A549 (cell line): ENCODE results near the gene GALNT14. TPM values are rescaled to one million over a fixed set of nuclear protein-coding genes. Genes with fewer than 3 reads are reported as not detected.

Source experiments
- ATAC-seq, 2 experiments: fragments of 200-7000 bp in 1 of 2; fragments of >200 bp in 1 of 2; cut with Nextera tagmentation in 1 of 2; cut with Tn5 transposase in 1 of 2; 3 replicates each; pipeline versions ENCODE4 v1.8.0 to v1.9.1; 2018 to 2020; ENCODE audit warnings: mild to moderate bottlenecking in 1 of 2, moderate library complexity in 1 of 2
- CTCF ChIA-PET: fragments of 300-600 bp; sonication (Branson Sonifier 250); formaldehyde crosslinking; extraction: SDS; loops from one replicate; lab custom pipeline; 2021; ENCODE audit warnings: antibody characterized with exemption, inconsistent platforms; lab: Yijun Ruan, JAX
- POLR2A ChIA-PET: fragments of 350-600 bp; formaldehyde crosslinking; extraction: SDS; loops from one replicate; lab custom pipeline; 2021; ENCODE audit warnings: antibody characterized with exemption, inconsistent platforms; lab: Yijun Ruan, JAX
- DNase-seq, 2 experiments: peaks; one replicate each; pipeline versions ENCODE4 v3.0.0 to v3.0.0-alpha.2; 2011 to 2016; ENCODE audit warnings: low read depth in 1 of 2, low spot score in 1 of 2
- FAIRE-seq: peaks from 2 replicates; lab custom pipeline; 2011; peaks lifted over from hg19 to GRCh38; lab: Jason Lieb, UNC
- H3K27ac ChIP-seq, 2 experiments: fragments of >200 bp; sonication (Bioruptor Twin); formaldehyde crosslinking; 3 replicates each; pipeline ENCODE4 v1.5.1; 2016 to 2017
- H3K4me1 ChIP-seq: fragments of >200 bp; sonication (Bioruptor Twin); formaldehyde crosslinking; 3 replicates; pipeline ENCODE4 v1.6.1; 2016
- H3K4me2 ChIP-seq: fragments of >200 bp; sonication (Bioruptor Twin); formaldehyde crosslinking; 3 replicates; pipeline ENCODE4 v1.6.1; 2016
- H3K4me3 ChIP-seq: fragments of >200 bp; sonication (Bioruptor Twin); formaldehyde crosslinking; 3 replicates; pipeline ENCODE4 v1.5.1; 2016
- H3K9me3 ChIP-seq: fragments of >200 bp; sonication (Bioruptor Twin); formaldehyde crosslinking; 3 replicates; pipeline ENCODE4 v1.6.1; 2016
- ATOH8 ChIP-seq: fragments of 250-450 bp; sonication (Bioruptor Pico); IDR thresholded peaks from 2 replicates; pipeline ENCODE4 v1.5.0; 2020; ENCODE audit warnings: low read depth, mild to moderate bottlenecking, moderate library complexity
- ESRRA ChIP-seq: fragments of 150-350 bp; IDR thresholded peaks from 2 replicates; pipeline ENCODE4 v1.6.1; 2014; ENCODE audit warnings: mild to moderate bottlenecking, low read length, borderline replicate concordance
- HMGXB4 ChIP-seq: fragments of 250-450 bp; sonication (Bioruptor Pico); IDR thresholded peaks from 2 replicates; pipeline ENCODE4 v1.5.0; 2021; ENCODE audit warnings: mild to moderate bottlenecking, moderate library complexity, borderline replicate concordance
- MAFK ChIP-seq: fragments of 450-650 bp; IDR thresholded peaks from 2 replicates; pipeline ENCODE4 v1.6.1; 2014; ENCODE audit not compliant: partially characterized antibody
- NFE2L2 ChIP-seq: fragments of 150-350 bp; conservative IDR thresholded peaks from 2 replicates; pipeline ENCODE4 v1.6.1; 2014; ENCODE audit warnings: low read length
- RCOR1 ChIP-seq: fragments of 150-350 bp; IDR thresholded peaks from 2 replicates; pipeline ENCODE4 v1.6.1; 2014; ENCODE audit warnings: antibody characterized with exemption, low read length, low read depth
- TP53 ChIP-seq: fragments of 250-450 bp; sonication (Bioruptor Pico); IDR thresholded peaks from 2 replicates; pipeline ENCODE4 v1.5.0; 2021; ENCODE audit warnings: mild to moderate bottlenecking, moderate library complexity
- WGBS: methylation state at CpG from one replicate; pipeline ENCODE4 v1.1.6; 2017; ENCODE audit errors: missing lambda C conversion rate; 5-methylcytosine and 5-hydroxymethylcytosine counted together
- polyA plus RNA-seq, 4 experiments: library from polyadenylated mRNA; depleted of rRNA in 3 of 4; stranded (reverse); fragments of >200 nt; fragmentation: RNase III in 1 of 4; extraction: RNeasy Plus Mini Kit Qiagen cat#74134 plus additional on column Dnase treatment in 1 of 4; gene quantifications; 2 replicates in 3 of 4; 3 replicates in 1 of 4; pipeline ENCODE4 v1.2.3, GENCODE V29; 2011 to 2017

Gene GALNT14
- polyA plus RNA-seq, 2 of the 4 experiments (the other 2 are of a cell fraction), result 34.4 to 38.3 TPM

GRCh38 chr2:30860726-30861125, 277.5 kb downstream of the GALNT14 start:
- Histone ChIP-seq H3K4me2 (no peak overlapping the region), H3K27ac (no peak overlapping the region), H3K4me1 (no peaks in the 10 kb centered on the region), H3K4me3 (no peak overlapping the region), H3K9me3 (no peaks in the 10 kb centered on the region)
- 61% methylated on average over 4 of the region's 4 CpGs for WGBS
- no peak for FAIRE-seq
- DNase-seq, result no peak
- CTCF ChIA-PET, result interaction anchor here (0.7 to 8.7 kb wide), 15 partner anchors 11 to 471 kb away, joined by 3 to 75 read pairs (median 4); partner anchors contain the start of gene GALNT14
- ATAC-seq, result no peak
- POLR2A ChIA-PET, result no interaction called here
- no peak for TF ChIP-seq ATOH8 (CRISPR knock-in tag)
- peak; percentile 78 for TF ChIP-seq MAFK
- TF ChIP-seq HMGXB4, result no peak
- TF ChIP-seq ESRRA, result no peak
- no peak for TF ChIP-seq RCOR1
- TF ChIP-seq NFE2L2, result no peak
- TF ChIP-seq TP53 (CRISPR knock-in tag), result no peak

Other genes with a start within 250 kb of the GALNT14 start
- 0.06 and 0.11 TPM in 2 replicates for gene CAPN14, start 79.1 kb upstream of the GALNT14 start, polyA plus RNA-seq (2011; rRNA removed)
- gene CAPN14, start 79.1 kb upstream of the GALNT14 start, polyA plus RNA-seq (2017; fragmentation: RNase III; extraction: RNeasy Plus Mini Kit Qiagen cat#74134 plus additional on column Dnase treatment), result 0.04 to 0.09 TPM (median 0.08 TPM) in 3 replicates
- 10.6 and 12.3 TPM in 2 replicates for gene EHD3, start 95.7 kb upstream of the GALNT14 start, polyA plus RNA-seq (2011; rRNA removed)
- 7.9 to 9.2 TPM (median 8.7 TPM) in 3 replicates for gene EHD3, start 95.7 kb upstream of the GALNT14 start, polyA plus RNA-seq (2017; fragmentation: RNase III; extraction: RNeasy Plus Mini Kit Qiagen cat#74134 plus additional on column Dnase treatment)